ENCODE measurements around the gene KLF18. TPM values are rescaled to one million over a fixed set of nuclear protein-coding genes. Genes with fewer than 3 reads are reported as not detected.

KLF18 gene
- total RNA-seq (not detected), total RNA-seq (0 to 0.35 reads per million in 2 donors)

DNA sequence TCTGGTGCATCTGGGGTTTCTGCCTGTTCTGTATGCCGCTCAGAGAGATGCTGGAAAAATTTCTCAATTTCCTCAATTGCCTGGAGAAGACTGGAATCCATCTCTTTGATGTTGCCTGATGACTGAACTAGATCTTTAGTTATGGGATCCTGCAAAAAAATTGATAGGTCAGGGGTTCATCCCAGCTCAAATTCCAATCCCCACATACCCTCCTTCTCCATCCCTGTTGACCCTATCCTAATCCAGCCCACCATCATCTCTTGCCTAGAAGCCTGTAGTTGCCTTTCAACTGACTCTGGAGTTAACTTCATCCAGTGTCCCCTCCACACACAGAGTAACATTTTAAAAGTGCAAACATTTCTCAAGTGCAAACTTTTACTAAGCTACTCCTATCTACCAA lies at the start of gene KLF18:
TSS of gene KLF18 (minus strand) at position 101 of the 400 bp plus-strand sequence. CDS start at position 101, 0 bp downstream.
- H3K27ac Mint-ChIP-seq, result no peak within 1 kb of the TSS
- H3K9me3 ChIP-seq (ENCODE audit: control insufficient read depth, low read length, poor library complexity, severe bottlenecking), result no peaks in the 10 kb centered on the region
- DNase-seq (no peak), ATAC-seq (no peak)
- H3K27me3 Mint-ChIP-seq, result peaks cover 17% of the 10 kb centered on the region
- peaks cover 2% of the 10 kb centered on the region for H3K36me3 Mint-ChIP-seq (ENCODE audit: low read depth)
- no peak within 1 kb of the TSS for H3K4me3 Mint-ChIP-seq
- H3K4me1 Mint-ChIP-seq, result no peaks in the 10 kb centered on the region

DNA sequence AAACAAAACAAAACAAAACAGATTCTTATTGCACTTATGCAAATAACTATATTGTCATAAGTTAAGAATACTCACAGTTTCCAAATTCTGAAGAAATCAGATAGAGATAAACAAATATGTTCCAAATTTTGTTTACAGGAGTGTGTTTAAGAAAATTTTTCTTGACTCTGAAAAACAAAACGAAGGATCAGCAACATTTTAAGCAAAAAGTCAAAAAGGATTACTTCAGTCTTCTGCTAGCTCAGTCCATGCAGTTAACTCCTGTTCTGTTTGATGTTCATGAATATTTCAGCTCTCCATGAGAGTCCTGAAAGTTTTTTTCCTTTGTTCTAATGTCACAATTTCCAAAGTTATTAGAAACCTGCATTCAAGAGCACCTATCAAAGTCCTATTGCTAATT lies 33.2 kb upstream of the KLF18 start:
- H3K4me1 Mint-ChIP-seq, result no peaks in the 10 kb centered on the region
- DNase-seq, result no peak
- peaks cover 2% of the 10 kb centered on the region for H3K36me3 Mint-ChIP-seq (ENCODE audit: low read depth)
- H3K27me3 Mint-ChIP-seq, result peaks cover 19% of the 10 kb centered on the region
- H3K4me3 Mint-ChIP-seq, result no peak overlapping the region
- no peak overlapping the region for H3K27ac Mint-ChIP-seq
- no peaks in the 10 kb centered on the region for H3K9me3 ChIP-seq (ENCODE audit: control insufficient read depth, low read length, poor library complexity, severe bottlenecking)
- ATAC-seq, result no peak

DNA sequence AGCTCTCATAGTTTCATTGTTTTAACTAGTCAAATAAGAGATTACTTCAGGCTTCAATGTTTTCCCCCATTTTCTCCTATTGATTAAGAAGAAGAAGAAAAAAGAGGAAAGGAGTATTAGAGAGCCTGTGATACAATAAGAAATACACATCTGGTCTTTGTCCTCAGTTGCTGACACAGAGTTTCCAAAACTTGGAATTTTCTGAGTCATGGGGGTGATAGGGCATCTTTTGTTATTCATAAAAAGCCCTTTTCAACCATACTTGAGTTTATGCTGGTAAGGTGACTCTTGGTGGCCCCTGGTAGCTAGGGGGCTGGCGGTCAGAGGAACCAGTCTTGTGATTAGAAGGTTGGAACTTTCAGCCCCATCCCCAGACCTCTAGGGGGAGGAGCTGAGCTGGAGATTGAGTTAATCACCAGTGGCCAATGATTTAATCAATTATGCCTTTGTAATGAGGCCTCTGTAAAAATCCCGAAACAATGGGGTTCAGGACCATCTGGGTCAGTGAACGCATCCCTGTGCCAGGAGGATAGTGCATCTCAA lies 28.9 kb upstream of the KLF18 start:
- Mint-ChIP-seq H3K27ac (no peak overlapping the region), H3K36me3 (ENCODE audit: low read depth) (peaks cover 4% of the 10 kb centered on the region), H3K27me3 (peaks cover 20% of the 10 kb centered on the region), H3K4me3 (no peak overlapping the region), H3K4me1 (no peaks in the 10 kb centered on the region)
- no peak for ATAC-seq
- no peak for DNase-seq
- no peaks in the 10 kb centered on the region for H3K9me3 ChIP-seq (ENCODE audit: control insufficient read depth, low read length, poor library complexity, severe bottlenecking)

DNA sequence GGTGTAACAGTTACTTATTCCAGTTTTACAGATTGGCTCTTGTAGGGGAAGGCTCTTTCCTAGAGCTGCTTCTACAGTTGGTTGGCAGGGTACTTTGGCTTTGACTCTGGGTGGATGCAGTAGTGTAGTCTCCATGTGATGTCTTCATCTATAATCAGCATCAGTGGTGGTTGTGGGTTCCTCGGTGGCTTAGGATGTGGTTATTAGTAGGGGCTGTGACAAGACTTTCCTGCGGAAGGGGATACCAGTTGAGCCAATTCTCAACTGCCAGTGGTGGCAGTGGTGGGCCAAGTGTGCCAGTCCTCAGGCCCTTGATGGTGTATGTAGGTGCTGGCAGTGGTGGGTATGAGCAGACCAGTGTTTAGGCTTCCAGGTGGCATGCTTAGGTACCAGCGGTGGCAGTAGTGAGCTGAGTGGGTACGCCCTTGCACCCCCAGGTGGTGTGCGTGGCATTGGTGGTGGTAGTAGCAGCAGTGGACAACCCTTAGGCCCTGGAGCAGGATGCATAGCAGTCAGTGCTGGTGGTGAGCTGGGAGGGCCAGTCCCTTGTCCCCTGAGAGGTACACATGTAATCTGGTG lies 27.2 kb upstream of the KLF18 start:
- H3K4me1 Mint-ChIP-seq, result no peaks in the 10 kb centered on the region
- H3K4me3 Mint-ChIP-seq, result no peak overlapping the region
- no peaks in the 10 kb centered on the region for H3K9me3 ChIP-seq (ENCODE audit: control insufficient read depth, low read length, poor library complexity, severe bottlenecking)
- peaks cover 2% of the 10 kb centered on the region for H3K36me3 Mint-ChIP-seq (ENCODE audit: low read depth)
- H3K27ac Mint-ChIP-seq, result no peak overlapping the region
- DNase-seq, result no peak
- no peak for ATAC-seq
- H3K27me3 Mint-ChIP-seq, result peaks cover 15% of the 10 kb centered on the region

DNA sequence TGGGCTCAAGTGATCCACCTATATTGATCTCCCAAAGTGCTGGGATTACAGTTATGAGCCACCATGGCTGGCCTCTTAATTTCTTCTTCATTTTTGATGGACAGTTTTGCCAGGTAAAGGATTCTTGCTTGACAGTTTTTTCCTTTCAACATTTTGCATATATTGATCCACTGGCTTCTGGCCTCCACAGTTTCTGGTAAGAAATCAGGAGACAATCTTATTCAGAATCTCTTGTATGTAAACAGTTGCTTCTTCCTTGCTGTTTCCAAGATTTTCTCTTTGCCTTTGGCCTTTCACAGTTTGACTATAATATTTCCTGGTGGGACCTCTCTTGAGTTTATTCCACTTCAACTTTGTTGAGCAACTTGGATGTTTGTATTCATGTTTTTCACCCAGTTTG lies 20.1 kb upstream of the KLF18 start:
- H3K9me3 ChIP-seq (ENCODE audit: control insufficient read depth, low read length, poor library complexity, severe bottlenecking), result no peaks in the 10 kb centered on the region
- no peaks in the 10 kb centered on the region for H3K4me1 Mint-ChIP-seq
- no peak overlapping the region for H3K27ac Mint-ChIP-seq
- DNase-seq (no peak), ATAC-seq (no peak)
- no peaks in the 10 kb centered on the region for H3K27me3 Mint-ChIP-seq
- no peak overlapping the region for H3K4me3 Mint-ChIP-seq
- H3K36me3 Mint-ChIP-seq (ENCODE audit: low read depth), result peaks cover 2% of the 10 kb centered on the region

DNA sequence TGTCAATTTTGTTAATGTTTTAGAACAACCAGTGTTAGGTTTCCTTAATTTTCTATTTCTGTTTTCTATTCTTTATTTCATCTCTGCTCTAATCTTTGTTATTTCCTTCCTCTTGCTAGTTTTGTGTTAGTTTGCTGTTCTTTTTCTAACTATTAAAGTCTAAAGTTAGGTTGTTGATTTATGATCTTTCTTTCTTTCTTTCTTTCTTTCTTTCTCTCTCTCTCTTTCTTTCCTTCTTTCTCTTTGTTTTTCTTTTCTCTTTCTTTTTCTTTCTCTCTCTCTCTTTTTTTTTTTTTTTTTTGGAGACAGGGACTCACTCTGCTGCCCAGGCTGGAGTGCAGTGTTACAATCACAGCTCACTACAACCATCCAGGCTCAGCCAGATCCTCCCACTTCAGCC lies 17.4 kb upstream of the KLF18 start:
- no peaks in the 10 kb centered on the region for H3K27me3 Mint-ChIP-seq
- H3K27ac Mint-ChIP-seq, result no peak overlapping the region
- no peak overlapping the region for H3K4me3 Mint-ChIP-seq
- H3K4me1 Mint-ChIP-seq, result no peaks in the 10 kb centered on the region
- DNase-seq, result no peak
- no peaks in the 10 kb centered on the region for H3K9me3 ChIP-seq (ENCODE audit: control insufficient read depth, low read length, poor library complexity, severe bottlenecking)
- H3K36me3 Mint-ChIP-seq (ENCODE audit: low read depth), result no peaks in the 10 kb centered on the region
- ATAC-seq, result no peak

DNA sequence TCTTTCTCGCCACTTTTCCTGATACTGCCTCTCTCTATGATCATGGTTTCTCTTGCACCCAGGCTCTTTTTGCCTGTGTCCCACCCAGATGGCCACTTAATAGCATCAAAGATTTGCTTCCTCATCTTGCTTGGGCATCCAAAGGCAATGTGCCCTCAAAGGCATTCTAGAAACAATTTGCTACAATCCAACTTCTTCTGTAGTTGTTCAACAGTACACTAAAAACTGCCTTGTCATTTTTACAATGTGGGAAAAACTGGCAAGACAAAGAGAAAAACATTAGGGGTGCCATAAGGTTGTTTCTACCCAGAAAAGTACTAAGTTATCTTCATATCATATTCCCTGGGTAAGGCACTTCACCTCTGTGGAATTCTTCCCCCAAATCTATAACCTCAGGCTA lies 16.5 kb upstream of the KLF18 start:
- H3K9me3 ChIP-seq (ENCODE audit: control insufficient read depth, low read length, poor library complexity, severe bottlenecking), result no peaks in the 10 kb centered on the region
- DNase-seq (no peak), ATAC-seq (no peak)
- Mint-ChIP-seq H3K27ac (no peak overlapping the region), H3K4me1 (no peaks in the 10 kb centered on the region), H3K27me3 (peaks cover 7% of the 10 kb centered on the region), H3K36me3 (ENCODE audit: low read depth) (no peaks in the 10 kb centered on the region), H3K4me3 (no peak overlapping the region)

DNA sequence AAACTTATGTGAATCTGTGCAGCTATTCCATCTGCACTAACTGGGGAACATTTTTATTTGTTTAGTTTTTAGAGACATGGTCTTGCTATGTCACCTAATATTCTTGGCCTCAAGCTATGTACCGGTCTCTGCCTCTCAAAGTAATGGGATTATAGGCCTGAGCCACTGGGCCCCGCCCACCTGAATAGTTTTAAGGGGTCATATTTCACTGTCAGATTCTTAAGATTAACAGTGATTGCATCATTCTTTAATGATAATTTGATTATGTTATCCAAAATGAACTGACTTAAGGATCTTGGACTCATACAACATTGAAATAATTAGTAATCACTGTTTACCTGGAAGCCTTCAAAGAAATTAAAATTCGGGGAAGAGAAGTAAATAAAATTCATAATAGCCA lies 12.6 kb upstream of the KLF18 start:
- peaks cover 39% of the 10 kb centered on the region for H3K27me3 Mint-ChIP-seq
- no peak overlapping the region for H3K27ac Mint-ChIP-seq
- ATAC-seq (no peak), DNase-seq (no peak)
- H3K9me3 ChIP-seq (ENCODE audit: control insufficient read depth, low read length, poor library complexity, severe bottlenecking), result no peaks in the 10 kb centered on the region
- H3K36me3 Mint-ChIP-seq (ENCODE audit: low read depth), result peaks cover 2% of the 10 kb centered on the region
- no peak overlapping the region for H3K4me3 Mint-ChIP-seq
- no peaks in the 10 kb centered on the region for H3K4me1 Mint-ChIP-seq

DNA sequence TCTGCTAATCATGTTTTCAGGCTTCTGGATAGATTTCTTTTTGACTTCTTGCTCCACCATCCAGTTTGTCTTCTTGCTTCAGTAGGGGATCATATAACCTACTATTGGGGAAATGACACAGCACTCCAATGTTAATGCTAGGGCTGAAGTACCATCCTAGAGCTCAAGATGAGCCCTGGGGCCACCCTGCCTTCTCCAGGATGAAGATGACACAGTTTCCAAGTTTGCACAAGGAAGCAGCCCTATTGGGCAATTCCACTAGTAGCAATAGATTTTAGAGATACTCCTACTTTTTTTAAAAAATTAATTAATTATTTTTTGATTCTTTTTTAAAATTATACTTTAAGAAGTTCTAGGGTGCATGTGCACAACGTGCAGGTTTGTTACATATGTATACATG lies 11.3 kb upstream of the KLF18 start:
- Mint-ChIP-seq H3K4me1 (no peaks in the 10 kb centered on the region), H3K27me3 (peaks cover 39% of the 10 kb centered on the region), H3K4me3 (no peak overlapping the region), H3K27ac (no peak overlapping the region), H3K36me3 (ENCODE audit: low read depth) (peaks cover 2% of the 10 kb centered on the region)
- ATAC-seq (no peak), DNase-seq (no peak)
- H3K9me3 ChIP-seq (ENCODE audit: control insufficient read depth, low read length, poor library complexity, severe bottlenecking), result no peaks in the 10 kb centered on the region

DNA sequence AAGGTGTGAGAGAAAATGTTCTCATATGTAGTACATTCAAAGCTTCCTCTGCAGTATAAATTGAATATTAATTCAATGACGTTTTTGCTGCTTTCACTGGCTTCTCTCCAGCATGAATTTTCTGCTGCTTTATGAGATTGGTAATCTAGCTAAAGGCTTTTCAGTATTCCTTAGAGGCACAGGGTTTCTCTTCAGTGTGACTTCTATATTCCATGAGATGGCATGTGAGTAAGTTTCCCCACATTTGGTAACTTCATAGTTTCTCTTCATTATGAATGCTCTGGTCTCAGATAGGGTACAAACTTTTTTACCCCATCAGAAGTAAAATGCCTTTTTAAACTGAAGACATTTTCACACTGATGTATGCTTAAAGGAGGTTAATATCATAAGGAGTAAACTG lies 10.4 kb upstream of the KLF18 start:
- no peak overlapping the region for H3K27ac Mint-ChIP-seq
- H3K36me3 Mint-ChIP-seq (ENCODE audit: low read depth), result peaks cover 2% of the 10 kb centered on the region
- DNase-seq, result no peak
- no peaks in the 10 kb centered on the region for H3K4me1 Mint-ChIP-seq
- ATAC-seq, result no peak
- no peaks in the 10 kb centered on the region for H3K9me3 ChIP-seq (ENCODE audit: control insufficient read depth, low read length, poor library complexity, severe bottlenecking)
- no peak overlapping the region for H3K4me3 Mint-ChIP-seq
- peaks cover 39% of the 10 kb centered on the region for H3K27me3 Mint-ChIP-seq

DNA sequence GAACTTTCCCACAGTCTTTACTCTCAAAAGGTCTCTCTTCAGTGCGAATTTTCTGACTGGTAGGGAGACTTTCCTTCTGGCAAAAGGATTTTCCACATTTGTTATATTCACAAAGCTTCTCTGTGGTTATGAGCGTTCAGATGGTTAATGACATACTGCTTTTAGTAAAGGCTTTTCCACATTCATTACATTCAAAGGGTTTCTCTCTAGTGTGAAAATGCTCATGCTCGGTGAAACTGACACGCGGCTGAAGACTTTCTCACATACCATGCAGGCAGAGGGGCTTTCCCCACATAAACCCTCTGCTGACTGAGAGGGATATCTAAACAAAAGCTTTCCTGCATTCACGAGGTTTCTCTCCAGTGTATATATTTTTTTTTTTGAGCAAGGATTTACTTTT lies 9.9 kb upstream of the KLF18 start:
- peaks cover 2% of the 10 kb centered on the region for H3K36me3 Mint-ChIP-seq (ENCODE audit: low read depth)
- H3K9me3 ChIP-seq (ENCODE audit: control insufficient read depth, low read length, poor library complexity, severe bottlenecking), result no peaks in the 10 kb centered on the region
- no peak for ATAC-seq
- H3K4me3 Mint-ChIP-seq, result no peak overlapping the region
- H3K27me3 Mint-ChIP-seq, result peaks cover 39% of the 10 kb centered on the region
- no peaks in the 10 kb centered on the region for H3K4me1 Mint-ChIP-seq
- DNase-seq, result no peak
- no peak overlapping the region for H3K27ac Mint-ChIP-seq

DNA sequence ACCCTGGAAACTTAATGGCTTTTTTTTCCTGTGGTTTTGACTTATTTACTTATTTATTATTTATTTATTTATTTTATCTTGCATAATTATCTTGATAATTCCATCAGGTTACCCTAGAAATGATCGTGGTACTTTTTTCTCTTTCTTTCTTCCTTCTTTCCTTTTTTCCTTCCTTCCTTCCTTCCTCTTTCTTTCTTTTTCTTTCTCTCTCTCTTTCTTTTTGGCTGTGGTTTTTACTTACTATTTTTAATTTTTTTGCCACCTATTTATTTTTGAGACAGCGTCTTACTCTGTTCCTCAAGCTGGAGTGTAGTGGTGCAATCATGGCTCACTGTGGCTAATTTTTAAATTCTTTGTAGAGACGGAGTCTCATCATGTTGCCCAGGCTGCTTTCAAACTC lies 6.2 kb upstream of the KLF18 start:
- no peaks in the 10 kb centered on the region for H3K9me3 ChIP-seq (ENCODE audit: control insufficient read depth, low read length, poor library complexity, severe bottlenecking)
- no peaks in the 10 kb centered on the region for H3K4me1 Mint-ChIP-seq
- H3K4me3 Mint-ChIP-seq, result no peak overlapping the region
- DNase-seq (no peak), ATAC-seq (no peak)
- H3K36me3 Mint-ChIP-seq (ENCODE audit: low read depth), result peaks cover 2% of the 10 kb centered on the region
- H3K27ac Mint-ChIP-seq, result no peak overlapping the region
- peaks cover 28% of the 10 kb centered on the region for H3K27me3 Mint-ChIP-seq

DNA sequence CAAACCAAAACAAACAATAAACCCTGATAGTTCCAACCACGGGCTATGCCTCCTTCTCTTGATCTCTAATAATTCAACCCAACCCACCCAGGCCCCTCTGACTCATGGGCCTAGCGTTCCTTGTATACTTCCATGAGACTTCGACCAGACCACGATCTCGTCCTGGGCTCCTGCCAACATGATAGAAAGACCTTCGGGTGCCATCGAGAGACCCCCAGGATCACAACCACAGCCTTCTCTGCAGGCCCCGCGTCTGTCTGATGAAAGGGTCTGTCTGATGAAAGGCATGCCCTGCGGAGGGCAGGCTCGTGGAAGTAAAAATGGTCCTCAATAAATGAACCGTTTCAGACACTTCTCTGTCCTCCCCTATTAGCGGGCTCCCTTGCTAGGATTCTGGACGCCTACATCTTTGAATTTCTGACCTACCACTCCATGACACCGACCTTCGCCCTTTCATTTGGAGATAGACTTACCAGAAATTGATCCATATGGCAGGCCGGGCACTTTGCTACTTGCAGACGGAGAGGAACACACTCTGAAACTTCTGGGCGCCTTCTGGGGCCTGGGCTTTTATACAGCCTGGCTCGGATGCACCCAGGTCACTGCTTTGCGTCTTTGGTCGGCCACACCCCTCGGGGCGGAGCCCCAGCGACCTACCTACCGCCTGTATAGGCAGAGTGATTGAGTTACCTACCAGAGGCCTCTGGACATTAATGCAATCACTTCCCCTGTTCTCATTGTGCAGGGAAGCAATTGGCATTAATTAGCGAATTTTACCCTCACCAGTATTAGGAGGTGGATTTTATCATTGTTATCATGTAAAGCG lies 5.3 kb upstream of the KLF18 start:
- H3K4me1 Mint-ChIP-seq, result no peaks in the 10 kb centered on the region
- H3K27me3 Mint-ChIP-seq, result peaks cover 22% of the 10 kb centered on the region
- DNase-seq (no peak), ATAC-seq (no peak)
- no peaks in the 10 kb centered on the region for H3K9me3 ChIP-seq (ENCODE audit: control insufficient read depth, low read length, poor library complexity, severe bottlenecking)
- no peaks in the 10 kb centered on the region for H3K36me3 Mint-ChIP-seq (ENCODE audit: low read depth)
- no peak overlapping the region for H3K4me3 Mint-ChIP-seq
- no peak overlapping the region for H3K27ac Mint-ChIP-seq
